ENCODE results near the gene FGFBP1.

FGFBP1 gene

DNA sequence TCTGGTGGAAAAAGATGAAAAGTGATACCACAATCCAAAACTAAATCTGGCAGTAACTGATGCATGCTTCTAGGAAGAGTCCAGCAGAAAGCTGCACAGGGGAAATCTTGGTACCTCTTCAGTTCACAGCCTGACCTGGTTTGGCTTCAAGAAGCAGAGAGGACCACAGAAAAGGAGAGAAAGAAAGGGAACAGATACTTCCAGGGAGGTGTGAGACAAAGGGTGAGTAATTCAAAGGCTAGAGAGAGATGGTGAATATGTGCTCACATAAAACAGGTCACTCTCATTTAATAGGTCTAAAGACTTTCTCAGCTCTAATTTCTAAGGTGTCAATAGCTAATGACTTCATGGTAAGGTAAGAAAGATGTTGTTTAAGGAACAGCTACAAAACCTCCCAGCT is 13.2 kb upstream of the FGFBP1 start:
- no peak for FAIRE-seq
- no peak for DNase-seq (ENCODE audit: insufficient read length, low spot score)
- TF ChIP-seq SPI1 (IDR thresholded peaks at IDR 0.05; ENCODE audit: low read depth, low read length) (no peak), POU2F2 (IDR thresholded peaks at IDR 0.05; ENCODE audit: low read depth, low read length) (no peak), POLR2AphosphoS5 (IDR thresholded peaks at IDR 0.05; ENCODE audit: low read depth, low read length) (no peak)

DNA sequence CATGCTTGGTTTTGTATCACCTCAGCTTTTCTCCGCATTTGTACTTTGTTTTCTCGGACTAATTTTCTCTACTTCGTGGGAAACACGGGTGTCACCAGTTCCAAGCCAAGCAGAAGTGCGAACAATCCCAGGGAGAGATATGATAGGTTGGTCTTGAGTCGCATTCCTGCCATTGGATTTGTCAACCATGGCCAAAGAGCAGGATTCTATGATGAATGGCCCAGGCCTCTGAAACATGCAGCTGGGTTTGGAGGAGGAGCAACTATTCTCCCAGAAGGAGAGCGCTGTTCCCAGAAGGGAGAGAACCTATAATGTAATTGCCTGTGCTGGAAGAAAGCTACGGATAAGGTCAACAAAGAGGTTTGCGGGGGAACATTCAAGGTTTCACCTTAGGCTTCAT is 10.3 kb upstream of the FGFBP1 start:
- FAIRE-seq = no peak
- TF ChIP-seq TAF1 (IDR thresholded peaks at IDR 0.05; ENCODE audit: low read depth, low read length) (no peak), POU2F2 (IDR thresholded peaks at IDR 0.05; ENCODE audit: low read depth, low read length) (no peak), POLR2A (IDR thresholded peaks at IDR 0.05; ENCODE audit: low read depth, low read length) (no peak), PAX5 (IDR thresholded peaks at IDR 0.05; ENCODE audit: insufficient read depth, low read length, severe bottlenecking) (no peak), SPI1 (IDR thresholded peaks at IDR 0.05; ENCODE audit: low read depth, low read length) (no peak)

DNA sequence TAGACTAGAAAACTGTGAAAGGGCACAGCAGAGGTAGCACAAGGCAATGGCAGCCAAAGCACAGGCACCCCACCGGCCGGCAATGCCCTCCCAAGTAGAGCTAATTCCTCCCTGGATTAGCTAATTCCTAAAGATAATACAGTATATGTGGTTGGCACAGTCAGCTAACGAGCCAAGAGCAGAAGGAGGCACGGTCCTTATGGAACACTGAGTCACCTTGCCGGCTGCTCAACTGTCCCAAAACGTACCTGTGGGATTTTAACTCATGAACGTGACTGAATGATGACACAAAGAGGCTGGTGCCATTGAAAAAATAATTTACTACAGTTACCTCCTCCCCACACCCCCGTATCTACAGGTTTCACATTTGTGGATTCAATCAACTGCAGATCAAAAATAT is 9.1 kb upstream of the FGFBP1 start:
- no peak for TF ChIP-seq POU2F2 (IDR thresholded peaks at IDR 0.05; ENCODE audit: low read depth, low read length)
- TF ChIP-seq POLR2AphosphoS5 (IDR thresholded peaks at IDR 0.05; ENCODE audit: low read depth, low read length) = no peak
- TF ChIP-seq PAX5 (IDR thresholded peaks at IDR 0.05; ENCODE audit: insufficient read depth, low read length, severe bottlenecking) = no peak
- TF ChIP-seq SPI1 (IDR thresholded peaks at IDR 0.05; ENCODE audit: low read depth, low read length) = no peak
- TF ChIP-seq POLR2A (IDR thresholded peaks at IDR 0.05; ENCODE audit: low read depth, low read length) = no peak
- no peak for TF ChIP-seq TAF1 (IDR thresholded peaks at IDR 0.05; ENCODE audit: low read depth, low read length)
- FAIRE-seq = no peak

More for the DNA sequence above, 10.3 kb upstream of the FGFBP1 start:
- no peak for DNase-seq (ENCODE audit: insufficient read length, low spot score)

DNA sequence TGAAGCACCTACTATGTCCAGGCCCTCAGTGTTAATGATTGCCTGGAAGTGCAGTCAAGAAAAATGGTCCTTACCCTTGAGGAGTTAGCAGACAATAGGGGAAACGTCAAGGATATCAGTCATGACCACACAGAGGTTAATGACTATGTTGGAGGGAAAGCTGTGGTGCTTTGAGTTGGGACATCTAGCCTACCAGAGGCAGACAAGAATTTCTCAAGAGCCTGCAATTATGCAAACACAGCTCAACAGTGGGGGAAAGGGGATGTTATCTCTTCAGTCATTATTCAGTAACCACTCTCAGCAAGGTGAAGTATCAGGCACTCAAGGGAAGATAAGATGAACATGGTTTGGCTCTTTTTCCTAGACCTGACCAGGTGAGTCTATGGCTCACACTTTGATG is 7.0 kb upstream of the FGFBP1 start:
- DNase-seq (ENCODE audit: insufficient read length, low spot score) = no peak
- TF ChIP-seq PAX5 (IDR thresholded peaks at IDR 0.05; ENCODE audit: insufficient read depth, low read length, severe bottlenecking) = no peak
- TF ChIP-seq POLR2A (IDR thresholded peaks at IDR 0.05; ENCODE audit: low read depth, low read length) = no peak
- no peak for TF ChIP-seq TAF1 (IDR thresholded peaks at IDR 0.05; ENCODE audit: low read depth, low read length)
- TF ChIP-seq POU2F2 (IDR thresholded peaks at IDR 0.05; ENCODE audit: low read depth, low read length) = no peak
- TF ChIP-seq SPI1 (IDR thresholded peaks at IDR 0.05; ENCODE audit: low read depth, low read length) = no peak
- no peak for TF ChIP-seq POLR2AphosphoS5 (IDR thresholded peaks at IDR 0.05; ENCODE audit: low read depth, low read length)
- no peak for FAIRE-seq

More for the DNA sequence above, 9.1 kb upstream of the FGFBP1 start:
- DNase-seq (ENCODE audit: insufficient read length, low spot score) = no peak

DNA sequence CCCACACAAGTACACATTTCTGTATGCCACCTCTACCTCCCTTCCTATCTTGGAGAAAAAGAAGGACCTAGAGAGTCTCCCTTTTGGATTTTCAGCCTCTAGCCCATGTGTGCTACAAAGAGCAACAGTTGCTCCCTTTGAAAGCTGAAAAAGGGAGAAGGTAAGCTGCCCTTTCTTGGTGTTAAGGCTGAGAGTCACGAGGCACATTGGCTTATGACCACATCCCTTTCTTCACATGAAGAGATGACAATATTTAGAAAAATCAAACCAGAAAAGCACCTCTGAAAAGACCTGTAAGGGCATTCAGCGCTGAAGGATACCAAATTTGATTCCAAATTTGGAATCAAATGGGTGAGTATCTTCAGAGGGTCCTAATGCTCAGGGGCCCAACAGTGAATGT is 6.4 kb upstream of the FGFBP1 start:
- TF ChIP-seq POLR2A (IDR thresholded peaks at IDR 0.05; ENCODE audit: low read depth, low read length) (no peak), PAX5 (IDR thresholded peaks at IDR 0.05; ENCODE audit: insufficient read depth, low read length, severe bottlenecking) (no peak), SPI1 (IDR thresholded peaks at IDR 0.05; ENCODE audit: low read depth, low read length) (no peak), TAF1 (IDR thresholded peaks at IDR 0.05; ENCODE audit: low read depth, low read length) (no peak), POU2F2 (IDR thresholded peaks at IDR 0.05; ENCODE audit: low read depth, low read length) (no peak), POLR2AphosphoS5 (IDR thresholded peaks at IDR 0.05; ENCODE audit: low read depth, low read length) (no peak)
- no peak for FAIRE-seq
- DNase-seq (ENCODE audit: insufficient read length, low spot score) = no peak

DNA sequence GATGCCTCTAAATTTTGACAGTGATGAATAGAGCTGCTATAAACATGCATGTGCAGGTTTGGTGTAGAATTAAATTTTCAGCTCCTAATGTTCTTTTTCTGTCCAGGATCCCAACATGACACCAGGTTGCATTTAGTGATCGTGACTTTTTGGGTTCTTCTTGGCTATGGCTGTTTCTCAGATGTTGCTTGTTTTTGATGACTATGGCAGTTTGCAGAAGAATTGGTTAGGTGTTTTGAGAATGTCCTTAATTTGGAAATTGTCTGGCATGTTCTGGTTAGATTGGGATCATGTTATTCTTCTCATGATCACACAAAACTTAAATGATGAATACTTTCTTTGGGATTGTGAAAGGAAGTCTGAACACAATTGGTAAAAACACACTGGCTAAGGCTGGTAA is 3.7 kb upstream of the FGFBP1 start:
- DNase-seq (ENCODE audit: insufficient read length, low spot score) = no peak
- TF ChIP-seq PAX5 (IDR thresholded peaks at IDR 0.05; ENCODE audit: insufficient read depth, low read length, severe bottlenecking) (no peak), POLR2AphosphoS5 (IDR thresholded peaks at IDR 0.05; ENCODE audit: low read depth, low read length) (no peak), POLR2A (IDR thresholded peaks at IDR 0.05; ENCODE audit: low read depth, low read length) (no peak), SPI1 (IDR thresholded peaks at IDR 0.05; ENCODE audit: low read depth, low read length) (no peak), POU2F2 (IDR thresholded peaks at IDR 0.05; ENCODE audit: low read depth, low read length) (no peak), TAF1 (IDR thresholded peaks at IDR 0.05; ENCODE audit: low read depth, low read length) (no peak)
- FAIRE-seq = no peak

DNA sequence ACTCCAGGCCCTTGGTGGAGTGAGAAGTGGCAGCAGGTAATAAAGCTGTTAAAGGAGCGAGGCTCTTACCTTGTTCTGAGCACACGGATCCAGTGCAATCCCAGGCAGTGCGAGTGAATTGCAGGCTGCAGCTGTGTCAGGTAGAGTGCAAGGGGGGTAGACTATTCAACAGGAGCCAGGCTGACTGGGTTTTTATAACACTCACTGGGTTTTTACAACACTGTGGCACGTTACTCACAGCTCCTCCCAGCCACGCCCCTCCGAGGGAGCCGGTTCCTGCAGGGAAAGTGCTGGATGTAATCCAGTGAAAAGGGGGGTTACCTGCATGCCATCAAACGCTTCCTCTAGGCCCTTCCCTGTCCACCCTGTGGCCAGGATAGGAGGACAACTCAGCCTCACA is 358 bp downstream of the FGFBP1 start:
- DNase-seq (ENCODE audit: insufficient read length, low spot score) (no peak), FAIRE-seq (no peak)
- TF ChIP-seq SPI1 (IDR thresholded peaks at IDR 0.05; ENCODE audit: low read depth, low read length) (no peak), POLR2AphosphoS5 (IDR thresholded peaks at IDR 0.05; ENCODE audit: low read depth, low read length) (no peak), TAF1 (IDR thresholded peaks at IDR 0.05; ENCODE audit: low read depth, low read length) (no peak)

DNA sequence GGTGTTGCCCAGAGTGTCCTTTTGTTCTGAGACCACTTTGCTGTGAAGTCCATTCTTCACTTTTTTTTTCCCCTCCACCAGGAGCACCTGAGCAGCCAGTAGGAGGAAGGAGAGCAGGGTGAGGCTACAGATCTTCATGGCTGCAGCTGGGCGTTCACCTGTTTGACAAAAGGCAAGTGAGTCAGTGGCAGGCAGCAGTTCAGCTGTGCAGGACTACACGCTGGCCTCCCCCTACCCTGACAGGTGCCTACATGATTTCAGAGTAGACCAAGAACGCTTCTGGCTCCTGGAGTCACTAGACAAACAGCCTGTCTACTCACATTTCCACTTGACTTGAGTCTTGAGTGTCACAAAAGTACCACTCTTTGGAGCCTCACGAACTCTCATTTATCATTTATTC is 2.0 kb downstream of the FGFBP1 start:
- DNase-seq (ENCODE audit: insufficient read length, low spot score) (no peak), FAIRE-seq (no peak)
- TF ChIP-seq TAF1 (IDR thresholded peaks at IDR 0.05; ENCODE audit: low read depth, low read length) (no peak), POLR2AphosphoS5 (IDR thresholded peaks at IDR 0.05; ENCODE audit: low read depth, low read length) (no peak), POU2F2 (IDR thresholded peaks at IDR 0.05; ENCODE audit: low read depth, low read length) (no peak), PAX5 (IDR thresholded peaks at IDR 0.05; ENCODE audit: insufficient read depth, low read length, severe bottlenecking) (no peak), SPI1 (IDR thresholded peaks at IDR 0.05; ENCODE audit: low read depth, low read length) (no peak), POLR2A (IDR thresholded peaks at IDR 0.05; ENCODE audit: low read depth, low read length) (no peak)

DNA sequence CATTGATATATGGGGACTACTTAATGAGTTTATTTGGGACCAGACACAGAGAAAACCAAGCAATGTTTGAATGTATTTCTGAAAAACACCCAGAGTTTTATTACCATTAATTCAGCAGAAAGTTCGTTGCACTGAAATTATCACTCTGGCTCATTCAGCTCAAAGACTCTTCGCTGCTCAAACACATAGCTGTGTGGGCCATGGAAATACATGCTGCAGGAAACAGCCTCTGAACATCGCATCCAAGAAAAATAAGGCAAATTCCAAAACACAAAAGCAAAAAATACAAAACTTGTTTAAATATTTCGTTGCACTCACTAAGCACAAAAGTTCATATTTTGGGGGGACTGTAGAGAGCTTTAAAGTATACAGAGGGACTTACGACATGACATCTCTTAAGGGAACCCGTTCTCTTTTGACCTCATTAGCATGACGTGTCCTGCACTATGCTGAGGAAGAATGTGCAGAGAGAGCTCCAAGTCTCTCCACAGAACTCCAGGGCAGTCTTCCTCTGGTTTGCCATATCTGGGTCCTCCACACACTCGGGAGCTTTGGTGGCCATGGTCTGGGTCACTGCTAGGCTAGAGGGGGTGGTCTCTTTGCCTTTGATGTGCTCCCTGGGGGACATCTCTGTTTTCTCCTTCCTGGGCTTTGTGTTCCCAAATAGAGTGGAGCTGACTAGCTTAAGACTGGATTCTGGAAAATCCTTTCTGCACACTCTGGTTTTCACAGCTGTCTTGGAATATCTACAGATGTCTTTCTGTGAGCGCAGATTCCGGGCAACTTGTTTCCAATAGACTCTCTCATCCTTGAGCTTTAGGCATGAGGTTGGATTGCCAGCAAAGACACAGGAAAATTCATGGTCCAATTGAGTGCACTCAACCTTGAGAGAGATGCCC is 2.8 kb downstream of the FGFBP1 start:
- DNase-seq (ENCODE audit: insufficient read length, low spot score) (no peak), FAIRE-seq (no peak)
- no peak for TF ChIP-seq PAX5 (IDR thresholded peaks at IDR 0.05; ENCODE audit: insufficient read depth, low read length, severe bottlenecking)
- TF ChIP-seq POLR2AphosphoS5 (IDR thresholded peaks at IDR 0.05; ENCODE audit: low read depth, low read length) = no peak
- no peak for TF ChIP-seq POLR2A (IDR thresholded peaks at IDR 0.05; ENCODE audit: low read depth, low read length)
- TF ChIP-seq SPI1 (IDR thresholded peaks at IDR 0.05; ENCODE audit: low read depth, low read length) = no peak
- TF ChIP-seq TAF1 (IDR thresholded peaks at IDR 0.05; ENCODE audit: low read depth, low read length) = no peak
- TF ChIP-seq POU2F2 (IDR thresholded peaks at IDR 0.05; ENCODE audit: low read depth, low read length) = no peak

DNA sequence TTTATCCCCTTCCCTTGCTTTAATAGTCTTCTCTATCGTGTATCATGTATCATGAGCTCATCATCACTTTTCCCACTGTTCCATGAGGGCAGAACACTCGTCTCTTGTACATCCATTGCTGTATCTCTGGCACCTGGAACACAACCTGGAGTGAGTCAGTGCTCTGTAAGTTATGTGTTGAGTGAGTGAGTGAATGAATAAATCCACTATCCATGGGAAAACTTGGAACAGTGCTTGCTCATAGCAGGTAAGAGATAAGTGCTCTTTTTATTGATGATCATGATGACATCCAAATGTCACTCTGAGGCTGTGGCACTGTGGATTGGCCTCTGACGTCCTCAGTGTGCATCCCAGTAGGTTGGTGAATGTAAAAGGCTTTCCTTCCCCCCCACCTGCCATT is 4.3 kb downstream of the FGFBP1 start:
- DNase-seq (ENCODE audit: insufficient read length, low spot score) (no peak), FAIRE-seq (no peak)
- TF ChIP-seq POU2F2 (IDR thresholded peaks at IDR 0.05; ENCODE audit: low read depth, low read length) = no peak
- TF ChIP-seq PAX5 (IDR thresholded peaks at IDR 0.05; ENCODE audit: insufficient read depth, low read length, severe bottlenecking) = no peak

All from GM12891 (cell line).